HepG2 (cell line): ENCODE measurements around the gene ULBP1. TPM values are rescaled to one million over a fixed set of nuclear protein-coding genes. Genes with fewer than 3 reads are reported as not detected.
"Not testable (repeated sequence)": the region's sequence is repeated elsewhere in the genome, so short reads cannot be mapped to it uniquely, and the experiment has no call there.

Experiments
- ATAC-seq: fragments of 200-7000 bp; cut with Tn5 transposase; 3 replicates; pipeline ENCODE4 v1.9.1; 2020; ENCODE audit warnings: mild to moderate bottlenecking, moderate library complexity
- BruUV-seq: library from RNA; stranded (reverse); fragments of 400-500 nt; replicated peaks from 2 replicates; lab custom pipeline; 2021; lab: Mats Ljungman, UMichigan
- CTCF ChIA-PET: fragments of 300-600 bp; formaldehyde crosslinking; extraction: SDS; loops from one replicate; lab custom pipeline; 2021; ENCODE audit warnings: low total read pairs, inconsistent platforms, low intra/inter-chr PET ratio; lab: Yijun Ruan, JAX
- POLR2A ChIA-PET: fragments of 350-600 bp; sonication (Branson Sonifier 250); formaldehyde crosslinking; loops from one replicate; lab custom pipeline; 2020; ENCODE audit warnings: antibody characterized with exemption, inconsistent platforms; lab: Yijun Ruan, JAX
- DNase-seq: peaks from one replicate; pipeline ENCODE4 v3.0.0-alpha.2; 2015; ENCODE audit warnings: low spot score
- FAIRE-seq: peaks from 3 replicates; lab custom pipeline; 2011; peaks lifted over from hg19 to GRCh38; lab: Jason Lieb, UNC
- H2AFZ ChIP-seq: one replicate; pipeline ENCODE4 v1.6.1; 2011; ENCODE audit warnings: low read length, inconsistent platforms
- H3K27ac ChIP-seq: fragments of 300-600 bp; 3 replicates; pipeline ENCODE4 v1.8.0; 2011; ENCODE audit warnings: mixed run types, mild to moderate bottlenecking, mixed read lengths, low read length, inconsistent platforms; ENCODE audit not compliant: insufficient read depth; ENCODE audit errors: extremely low read length
- H3K27me3 ChIP-seq, 2 experiments: fragments of 200-600 bp in 1 of 2; 2 replicates in 1 of 2; 3 replicates in 1 of 2; pipeline versions ENCODE4 v1.6.0 to v1.8.0; 2011; ENCODE audit warnings: low read length in 2 of 2, mild to moderate bottlenecking in 2 of 2, moderate library complexity in 2 of 2, inconsistent platforms in 1 of 2; ENCODE audit not compliant: insufficient read depth in 2 of 2, control insufficient read depth in 1 of 2
- H3K36me3 ChIP-seq, 2 experiments: fragments of 200-600 bp in 1 of 2; replicated peaks in 1 of 2; 2 replicates in 1 of 2; 3 replicates in 1 of 2; pipeline versions ENCODE4 v1.5.1 to v1.8.0; 2011; ENCODE audit warnings: low read length in 2 of 2, inconsistent platforms in 1 of 2; ENCODE audit not compliant: insufficient read depth in 2 of 2, control insufficient read depth in 1 of 2
- H3K4me1 ChIP-seq: 2 replicates; pipeline ENCODE4 v1.5.1; 2012; ENCODE audit warnings: low read length, inconsistent platforms; ENCODE audit not compliant: insufficient read depth
- H3K4me2 ChIP-seq: 2 replicates; pipeline ENCODE4 v1.6.0; 2011; ENCODE audit warnings: low read depth, low read length, inconsistent platforms
- H3K4me3 ChIP-seq, 3 experiments: fragments of 200-600 bp in 1 of 3; sonication (generic), shearing (Covaris generic) in 1 of 3; replicated peaks in 1 of 3; 2 replicates each; pipeline ENCODE4 v1.5.1; 2011 to 2016; ENCODE audit warnings: low read length in 3 of 3, inconsistent platforms in 2 of 3, low read depth in 2 of 3, mild to moderate bottlenecking in 2 of 3, control low read depth in 1 of 3, mixed read lengths in 1 of 3; ENCODE audit not compliant: insufficient read depth in 1 of 3
- H3K79me2 ChIP-seq: one replicate; pipeline ENCODE4 v1.6.1; 2011; ENCODE audit warnings: low read length, inconsistent platforms; ENCODE audit not compliant: insufficient read depth
- H3K9ac ChIP-seq: 2 replicates; pipeline ENCODE4 v1.6.0; 2011; ENCODE audit warnings: mild to moderate bottlenecking, low read depth, low read length, inconsistent platforms; ENCODE audit not compliant: insufficient read depth
- H3K9me3 ChIP-seq: 2 replicates; pipeline ENCODE4 v1.5.1; 2012; ENCODE audit warnings: mild to moderate bottlenecking, low read length
- H4K20me1 ChIP-seq: 2 replicates; pipeline ENCODE4 v1.6.0; 2011; ENCODE audit warnings: inconsistent platforms, mild to moderate bottlenecking, low read length, moderate library complexity; ENCODE audit not compliant: insufficient read depth
- HMG20B ChIP-seq: conservative IDR thresholded peaks from 2 replicates; pipeline ENCODE4 v1.6.1; 2016; ENCODE audit warnings: missing genetic modification reagents, missing compliant biosample characterization
- U2AF2 ChIP-seq: fragments of 200-400 bp; formaldehyde crosslinking; IDR thresholded peaks from 2 replicates; pipeline ENCODE4 v1.6.1; 2017; ENCODE audit warnings: low read depth, mild to moderate bottlenecking, low read length
- WGBS: methylation state at CpG from one replicate; pipeline ENCODE4 v1.1.6; 2017; ENCODE audit warnings: low lambda C conversion rate; 5-methylcytosine and 5-hydroxymethylcytosine counted together
- in situ Hi-C: cut with HindIII; loops from 2 replicates; pipeline ENCODE4 v1.10.0; 2017; ENCODE audit warnings: low pct_unique_long_range_greater_than_20kb; ENCODE audit not compliant: extremely low pct_ligation_motif_present
- intact Hi-C: fragments of 100-400 bp; cut with micrococcal nuclease; formaldehyde crosslinking; loops from one replicate; pipeline ENCODE4 v1.10.0; 2022; ENCODE audit not compliant: unreplicated experiment
- polyA plus RNA-seq, 8 experiments: library from polyadenylated mRNA; depleted of rRNA in 3 of 8; stranded (reverse) in 7 of 8; unstranded in 1 of 8; fragments of >200 nt; fragmentation: Illumina TruSeq in 4 of 8; extraction: Trizol in 4 of 8; gene quantifications; 2 replicates each; pipeline versions ENCODE4 v1.2.1 to v1.2.3, GENCODE V29; 2011 to 2016; ENCODE audit warnings: low read depth in 4 of 8, missing spikeins in 1 of 8, mixed read lengths in 1 of 8; ENCODE audit not compliant: insufficient read depth in 1 of 8
- total RNA-seq, 5 experiments: library from RNA; depleted of rRNA; stranded (reverse); fragments of >200 nt; fragmentation: Illumina TruSeq; extraction: Trizol; gene quantifications; 2 replicates each; pipeline ENCODE4 v1.2.3, GENCODE V29; 2016; ENCODE audit warnings: low read depth in 1 of 5
- TF ChIP-seq, protein P1 (sequence below): sonication (generic); formaldehyde crosslinking; conservative IDR thresholded peaks from 2 replicates; pipeline ENCODE4 v1.8.0; 2022; ENCODE audit warnings: mild to moderate bottlenecking, moderate library complexity, missing genetic modification reagents
- TF ChIP-seq, protein P2 (sequence below): sonication (generic); formaldehyde crosslinking; IDR thresholded peaks from 2 replicates; pipeline ENCODE4 v1.8.0; 2022; ENCODE audit warnings: missing genetic modification reagents, mild to moderate bottlenecking, moderate library complexity, borderline replicate concordance
- TF ChIP-seq, protein P3 (sequence below): sonication (generic); formaldehyde crosslinking; IDR thresholded peaks from 2 replicates; pipeline ENCODE4 v1.4.0; 2020; ENCODE audit warnings: missing genetic modification reagents, mild to moderate bottlenecking, borderline replicate concordance

Gene ULBP1
- total and polyA plus RNA-seq, 2 of the 13 experiments (the other 11 are each of a cell fraction or from before 2014, with no cell fraction given), result 0.04 to 0.09 TPM

DNA sequence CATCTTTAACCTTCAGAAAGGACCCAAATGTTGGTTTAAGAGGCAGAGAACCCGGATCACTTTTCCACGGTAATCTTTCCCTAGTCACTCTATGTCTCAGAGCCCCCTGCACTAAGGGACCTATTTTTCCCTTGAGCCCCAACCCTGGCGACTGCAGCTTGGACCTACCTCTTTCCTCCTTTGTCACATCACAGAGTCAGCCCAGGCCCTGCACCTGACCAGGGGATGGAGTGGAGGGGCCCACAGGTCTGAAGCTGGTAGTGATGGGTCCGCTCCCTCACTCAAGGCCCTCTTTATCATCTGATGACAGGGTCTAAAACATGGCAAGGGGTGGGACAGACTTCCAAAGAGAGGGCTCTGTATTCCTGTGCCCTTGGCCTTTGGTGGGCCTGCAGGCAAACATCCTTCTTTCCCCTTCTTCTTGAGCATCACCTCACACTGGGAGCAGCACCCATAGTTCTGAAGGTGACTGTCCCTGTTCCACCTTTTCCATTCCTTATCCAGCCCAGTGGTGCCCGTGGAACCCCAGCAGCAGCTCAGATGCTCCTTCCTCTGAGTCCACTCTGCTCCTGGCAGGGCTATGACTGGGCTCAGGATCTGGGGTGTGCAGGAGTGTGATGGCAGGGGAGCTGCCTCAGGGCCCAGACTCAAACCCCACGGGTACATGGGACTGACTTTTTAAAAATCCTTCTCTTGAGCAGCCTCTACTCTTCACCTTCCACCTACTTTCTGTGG is 55.3 kb downstream of the ULBP1 start (continued):
- TF ChIP-seq, protein P1, sequence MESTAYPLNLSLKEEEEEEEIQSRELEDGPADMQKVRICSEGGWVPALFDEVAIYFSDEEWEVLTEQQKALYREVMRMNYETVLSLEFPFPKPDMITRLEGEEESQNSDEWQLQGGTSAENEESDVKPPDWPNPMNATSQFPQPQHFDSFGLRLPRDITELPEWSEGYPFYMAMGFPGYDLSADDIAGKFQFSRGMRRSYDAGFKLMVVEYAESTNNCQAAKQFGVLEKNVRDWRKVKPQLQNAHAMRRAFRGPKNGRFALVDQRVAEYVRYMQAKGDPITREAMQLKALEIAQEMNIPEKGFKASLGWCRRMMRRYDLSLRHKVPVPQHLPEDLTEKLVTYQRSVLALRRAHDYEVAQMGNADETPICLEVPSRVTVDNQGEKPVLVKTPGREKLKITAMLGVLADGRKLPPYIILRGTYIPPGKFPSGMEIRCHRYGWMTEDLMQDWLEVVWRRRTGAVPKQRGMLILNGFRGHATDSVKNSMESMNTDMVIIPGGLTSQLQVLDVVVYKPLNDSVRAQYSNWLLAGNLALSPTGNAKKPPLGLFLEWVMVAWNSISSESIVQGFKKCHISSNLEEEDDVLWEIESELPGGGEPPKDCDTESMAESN (CRISPR knock-in tag), result no peak
- TF ChIP-seq HMG20B (no peak), U2AF2 (no peak)
- TF ChIP-seq, protein P2, sequence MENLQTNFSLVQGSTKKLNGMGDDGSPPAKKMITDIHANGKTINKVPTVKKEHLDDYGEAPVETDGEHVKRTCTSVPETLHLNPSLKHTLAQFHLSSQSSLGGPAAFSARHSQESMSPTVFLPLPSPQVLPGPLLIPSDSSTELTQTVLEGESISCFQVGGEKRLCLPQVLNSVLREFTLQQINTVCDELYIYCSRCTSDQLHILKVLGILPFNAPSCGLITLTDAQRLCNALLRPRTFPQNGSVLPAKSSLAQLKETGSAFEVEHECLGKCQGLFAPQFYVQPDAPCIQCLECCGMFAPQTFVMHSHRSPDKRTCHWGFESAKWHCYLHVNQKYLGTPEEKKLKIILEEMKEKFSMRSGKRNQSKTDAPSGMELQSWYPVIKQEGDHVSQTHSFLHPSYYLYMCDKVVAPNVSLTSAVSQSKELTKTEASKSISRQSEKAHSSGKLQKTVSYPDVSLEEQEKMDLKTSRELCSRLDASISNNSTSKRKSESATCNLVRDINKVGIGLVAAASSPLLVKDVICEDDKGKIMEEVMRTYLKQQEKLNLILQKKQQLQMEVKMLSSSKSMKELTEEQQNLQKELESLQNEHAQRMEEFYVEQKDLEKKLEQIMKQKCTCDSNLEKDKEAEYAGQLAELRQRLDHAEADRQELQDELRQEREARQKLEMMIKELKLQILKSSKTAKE (CRISPR knock-in tag), result no peak
- TF ChIP-seq, protein P3, sequence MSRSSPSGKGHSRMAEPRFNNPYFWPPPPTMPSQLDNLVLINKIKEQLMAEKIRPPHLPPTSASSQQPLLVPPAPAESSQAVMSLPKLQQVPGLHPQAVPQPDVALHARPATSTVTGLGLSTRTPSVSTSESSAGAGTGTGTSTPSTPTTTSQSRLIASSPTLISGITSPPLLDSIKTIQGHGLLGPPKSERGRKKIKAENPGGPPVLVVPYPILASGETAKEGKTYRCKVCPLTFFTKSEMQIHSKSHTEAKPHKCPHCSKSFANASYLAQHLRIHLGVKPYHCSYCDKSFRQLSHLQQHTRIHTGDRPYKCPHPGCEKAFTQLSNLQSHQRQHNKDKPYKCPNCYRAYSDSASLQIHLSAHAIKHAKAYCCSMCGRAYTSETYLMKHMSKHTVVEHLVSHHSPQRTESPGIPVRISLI, result no peak

DNA sequence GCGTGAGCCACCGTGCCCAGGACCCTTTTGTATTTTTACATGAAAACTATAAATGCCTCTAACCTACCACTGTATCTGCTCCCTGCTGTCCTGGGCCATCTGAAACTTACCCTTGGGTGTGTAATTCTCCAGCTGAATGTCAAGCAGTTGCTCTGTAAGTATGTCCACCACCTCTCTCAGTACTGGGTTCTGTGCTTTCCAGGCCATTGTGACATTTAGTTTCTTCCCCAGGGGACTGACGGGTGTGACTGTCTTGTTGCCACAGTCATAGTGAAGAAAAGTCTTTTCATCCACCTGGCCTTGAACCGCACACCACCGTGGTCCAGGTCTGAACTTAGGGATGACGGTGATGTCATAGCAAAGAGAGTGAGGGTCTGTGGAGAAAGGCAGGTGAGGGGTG is 58.1 kb downstream of the ULBP1 start:
- H3K36me3 ChIP-seq, FAIRE-seq, H3K79me2 ChIP-seq, in situ Hi-C loops, H4K20me1 ChIP-seq, H3K27ac ChIP-seq, H3K4me3 ChIP-seq, DNase-seq, intact Hi-C loops, H3K4me2 ChIP-seq, BruUV-seq, H3K9me3 ChIP-seq, H3K4me1 ChIP-seq, ATAC-seq, H2AFZ ChIP-seq, CTCF ChIA-PET, POLR2A ChIA-PET, H3K9ac ChIP-seq: not testable (repeated sequence)
- H3K27me3 ChIP-seq, result peaks cover 6 to 25% of the 10 kb centered on the region in 2 experiments
- 4% methylated on average over 2 of the region's 6 CpGs for WGBS

Other genes starting within 250 kb of the ULBP1 start
- 12.6 and 16.4 TPM in 2 replicates for gene LATS1, start 245.8 kb upstream of the ULBP1 start, total RNA-seq (2016; rRNA removed; fragmentation: Illumina TruSeq; extraction: Trizol)
- 9.9 TPM in 2 replicates for gene LATS1, start 245.8 kb upstream of the ULBP1 start, polyA plus RNA-seq (2011; rRNA removed)
- gene NUP43, start 217.4 kb upstream of the ULBP1 start, total RNA-seq (2016; rRNA removed; fragmentation: Illumina TruSeq; extraction: Trizol), result 85.1 and 148 TPM in 2 replicates
- 33.0 and 38.9 TPM in 2 replicates for gene NUP43, start 217.4 kb upstream of the ULBP1 start, polyA plus RNA-seq (2011; rRNA removed)
- gene PCMT1, start 214.2 kb upstream of the ULBP1 start, total RNA-seq (2016; rRNA removed; fragmentation: Illumina TruSeq; extraction: Trizol), result 134 and 169 TPM in 2 replicates
- 95.6 and 112 TPM in 2 replicates for gene PCMT1, start 214.2 kb upstream of the ULBP1 start, polyA plus RNA-seq (2011; rRNA removed)
- gene LRP11, start 99.6 kb upstream of the ULBP1 start, total RNA-seq (2016; rRNA removed; fragmentation: Illumina TruSeq; extraction: Trizol), result 32.1 and 48.9 TPM in 2 replicates
- 32.4 and 35.8 TPM in 2 replicates for gene LRP11, start 99.6 kb upstream of the ULBP1 start, polyA plus RNA-seq (2011; rRNA removed)
- gene RAET1E, start 65.8 kb upstream of the ULBP1 start, total RNA-seq (2016; rRNA removed; fragmentation: Illumina TruSeq; extraction: Trizol), result not detected in 2 replicates
- not detected in 2 replicates for gene RAET1E, start 65.8 kb upstream of the ULBP1 start, polyA plus RNA-seq (2011; rRNA removed)
- gene RAET1G, start 40.8 kb upstream of the ULBP1 start, total RNA-seq (2016; rRNA removed; fragmentation: Illumina TruSeq; extraction: Trizol), result not detected in 2 replicates
- not detected in 2 replicates for gene RAET1G, start 40.8 kb upstream of the ULBP1 start, polyA plus RNA-seq (2011; rRNA removed)
- gene ULBP2, start 21.9 kb upstream of the ULBP1 start, total RNA-seq (2016; rRNA removed; fragmentation: Illumina TruSeq; extraction: Trizol), result not detected in 2 replicates
- not detected in 2 replicates for gene ULBP2, start 21.9 kb upstream of the ULBP1 start, polyA plus RNA-seq (2011; rRNA removed)
- not detected in 2 replicates for gene RAET1L, start 61.6 kb downstream of the ULBP1 start, total RNA-seq (2016; rRNA removed; fragmentation: Illumina TruSeq; extraction: Trizol)
- not detected in 2 replicates for gene RAET1L, start 61.6 kb downstream of the ULBP1 start, polyA plus RNA-seq (2011; rRNA removed)
- gene ULBP3, start 105.2 kb downstream of the ULBP1 start, total RNA-seq (2016; rRNA removed; fragmentation: Illumina TruSeq; extraction: Trizol), result 0.42 and 0.56 TPM in 2 replicates
- gene ULBP3, start 105.2 kb downstream of the ULBP1 start, polyA plus RNA-seq (2011; rRNA removed), result 0.22 and 0.48 TPM in 2 replicates
- gene PPP1R14C, start 179.1 kb downstream of the ULBP1 start, total RNA-seq (2016; rRNA removed; fragmentation: Illumina TruSeq; extraction: Trizol), result not detected in 2 replicates
- gene PPP1R14C, start 179.1 kb downstream of the ULBP1 start, polyA plus RNA-seq (2011; rRNA removed), result not detected in 2 replicates